Activated CD4-positive, CD25-positive, alpha-beta regulatory T cell (primary cell): Measurements from ENCODE around the gene AGPAT3.

Source experiments
- DNase-seq, 4 experiments: peaks; one replicate each; lab custom pipeline; 2025; lab: John Stamatoyannopoulos, UW

The AGPAT3 gene

GRCh38 chr21:43906585-43907370, 41.8 kb downstream of the AGPAT3 start:
- no peak for DNase-seq

- no peak for DNase-seq
Observed at GRCh38 chr21:43907751-43908150, 42.7 kb downstream of the AGPAT3 start.

GRCh38 chr21:43908167-43908566, 43.1 kb downstream of the AGPAT3 start:
- no peak for DNase-seq

- no peak for DNase-seq
Observed at GRCh38 chr21:43909741-43910400, 44.8 kb downstream of the AGPAT3 start.

GRCh38 chr21:43910460-43910859, 45.4 kb downstream of the AGPAT3 start:
- DNase-seq: no peak

GRCh38 chr21:43911015-43911934, 46.3 kb downstream of the AGPAT3 start:
- DNase-seq: no peak

- DNase-seq: no peak
Observed at GRCh38 chr21:43911935-43912487, 47.0 kb downstream of the AGPAT3 start.

- no peak for DNase-seq
Observed at GRCh38 chr21:43912500-43912899, 47.5 kb downstream of the AGPAT3 start.

GRCh38 chr21:43912910-43913309, 47.9 kb downstream of the AGPAT3 start:
- DNase-seq: no peak

- no peak for DNase-seq
Observed at GRCh38 chr21:43913928-43914327, 48.9 kb downstream of the AGPAT3 start.

GRCh38 chr21:43916076-43916475, 51.1 kb downstream of the AGPAT3 start:
- DNase-seq: no peak

GRCh38 chr21:43916691-43917514, 51.9 kb downstream of the AGPAT3 start:
- DNase-seq: peak; percentile 17 to 57 (median 36)

- no peak for DNase-seq
Observed at GRCh38 chr21:43917515-43918384, 52.7 kb downstream of the AGPAT3 start.

GRCh38 chr21:43918385-43918947, 53.4 kb downstream of the AGPAT3 start:
- no peak for DNase-seq

GRCh38 chr21:43919283-43919682, 54.3 kb downstream of the AGPAT3 start:
- no peak for DNase-seq

GRCh38 chr21:43919871-43920801, 55.1 kb downstream of the AGPAT3 start:
- DNase-seq: no peak

GRCh38 chr21:43921571-43921978, 56.6 kb downstream of the AGPAT3 start:
- no peak for DNase-seq
